GM12878 (cell line): ENCODE results near the gene KLRC2. TPM values are rescaled to one million over a fixed set of nuclear protein-coding genes. Genes with fewer than 3 reads are reported as not detected.

ENCODE experiments used
- ATAC-seq: fragments of 200-7000 bp; cut with Tn5 transposase; 3 replicates; pipeline ENCODE4 v1.9.1; 2020; ENCODE audit warnings: mild to moderate bottlenecking, moderate library complexity
- BruUV-seq: library from RNA; stranded (reverse); fragments of 400-500 nt; replicated peaks from 2 replicates; lab custom pipeline; 2021; lab: Mats Ljungman, UMichigan
- CTCF ChIA-PET: fragments of 300-600 bp; sonication (Branson Sonifier 250); formaldehyde crosslinking; extraction: SDS; loops from one replicate; lab custom pipeline; 2021; ENCODE audit warnings: inconsistent platforms; lab: Yijun Ruan, JAX
- POLR2A ChIA-PET: fragments of 350-600 bp; formaldehyde crosslinking; extraction: SDS; loops from one replicate; lab custom pipeline; 2021; ENCODE audit warnings: inconsistent platforms; lab: Charles Lee
- RAD21 ChIA-PET: fragments of 300-600 bp; sonication (Branson Sonifier 250); formaldehyde crosslinking; loops from one replicate; lab custom pipeline; 2023; ENCODE audit warnings: antibody characterized with exemption; ENCODE audit not compliant: unreplicated experiment; lab: Charles Lee
- SMC1A ChIA-PET: fragments of 300-600 bp; sonication (Branson Sonifier 250); formaldehyde crosslinking; loops from one replicate; lab custom pipeline; 2023; ENCODE audit not compliant: unreplicated experiment, uncharacterized antibody; lab: Charles Lee
- DNase-seq: peaks from one replicate; pipeline ENCODE4 v3.0.0-alpha.2; 2011; ENCODE audit warnings: low read depth, low spot score
- FAIRE-seq: peaks from 3 replicates; lab custom pipeline; 2011; peaks lifted over from hg19 to GRCh38; lab: Jason Lieb, UNC
- H2AFZ ChIP-seq: 2 replicates; pipeline ENCODE4 v1.6.0; 2011; ENCODE audit warnings: low read depth, low read length, control low read depth; ENCODE audit not compliant: control insufficient read depth
- H3K27ac ChIP-seq: 2 replicates; pipeline ENCODE4 v1.5.1; 2011; ENCODE audit warnings: control low read depth; ENCODE audit not compliant: control insufficient read depth, insufficient read depth
- H3K27me3 ChIP-seq, 2 experiments: replicated peaks in 1 of 2; 2 replicates each; pipeline versions ENCODE4 v1.6.0 to v1.6.1; 2011; ENCODE audit warnings: low read length in 1 of 2; ENCODE audit not compliant: control insufficient read depth in 2 of 2, insufficient read depth in 2 of 2
- H3K36me3 ChIP-seq, 2 experiments: 2 replicates each; pipeline ENCODE4 v1.5.1; 2011; ENCODE audit warnings: low read length in 1 of 2; ENCODE audit not compliant: control insufficient read depth in 2 of 2, insufficient read depth in 2 of 2
- H3K4me1 ChIP-seq: 2 replicates; pipeline ENCODE4 v1.6.1; 2011; ENCODE audit warnings: mild to moderate bottlenecking, low read length, moderate library complexity, mixed read lengths; ENCODE audit not compliant: control insufficient read depth, insufficient read depth
- H3K4me2 ChIP-seq: 2 replicates; pipeline ENCODE4 v1.6.0; 2011; ENCODE audit warnings: control low read depth; ENCODE audit not compliant: control insufficient read depth, insufficient read depth
- H3K4me3 ChIP-seq: fragments of 200-600 bp; sonication (generic); 2 replicates; pipeline ENCODE4 v1.5.1; 2016
- H3K79me2 ChIP-seq: 2 replicates; pipeline ENCODE4 v1.6.0; 2011; ENCODE audit warnings: low read length; ENCODE audit not compliant: control insufficient read depth, insufficient read depth
- H3K9ac ChIP-seq: 2 replicates; pipeline ENCODE4 v1.8.0; 2011; ENCODE audit warnings: low read length, control low read depth, mixed read lengths; ENCODE audit not compliant: control insufficient read depth, insufficient read depth
- H3K9me3 ChIP-seq: replicated peaks from 3 replicates; pipeline ENCODE4 v1.5.1; 2011; ENCODE audit warnings: mild to moderate bottlenecking, low read length; ENCODE audit not compliant: control insufficient read depth, insufficient read depth
- H4K20me1 ChIP-seq: 2 replicates; pipeline ENCODE4 v1.6.0; 2011; ENCODE audit not compliant: control insufficient read depth, insufficient read depth
- BCL11A ChIP-seq: IDR thresholded peaks from 2 replicates; pipeline ENCODE4 v1.6.1; 2011; ENCODE audit warnings: low read depth, low read length
- BRCA1 ChIP-seq: IDR thresholded peaks from 2 replicates; pipeline ENCODE4 v1.6.1; 2011; ENCODE audit warnings: low read depth, low read length, improper control_type of control experiment
- CBX3 ChIP-seq: fragments of 200-600 bp; sonication (generic); IDR thresholded peaks from 2 replicates; pipeline ENCODE4 v1.6.1; 2016; ENCODE audit warnings: low read depth, borderline replicate concordance
- CEBPB ChIP-seq, 2 experiments: fragments of 150-350 bp in 1 of 2; IDR thresholded peaks; 2 replicates each; pipeline ENCODE4 v1.6.1; 2012 to 2014; ENCODE audit warnings: low read depth in 2 of 2, low read length in 2 of 2, borderline replicate concordance in 1 of 2, inconsistent platforms in 1 of 2
- CHD1 ChIP-seq: IDR thresholded peaks from 2 replicates; pipeline ENCODE4 v1.6.1; 2012; ENCODE audit warnings: low read depth, low read length, improper control_type of control experiment
- E2F4 ChIP-seq: IDR thresholded peaks from 2 replicates; pipeline ENCODE4 v1.6.1; 2012; ENCODE audit warnings: low read depth, low read length, improper control_type of control experiment
- E4F1 ChIP-seq: fragments of 450-650 bp; IDR thresholded peaks from 2 replicates; pipeline ENCODE4 v1.6.1; 2018; ENCODE audit warnings: borderline replicate concordance, mild to moderate bottlenecking; ENCODE audit not compliant: partially characterized antibody
- FOXM1 ChIP-seq: IDR thresholded peaks from 2 replicates; pipeline ENCODE4 v1.6.1; 2012; ENCODE audit warnings: low read depth, mild to moderate bottlenecking, inconsistent platforms, low read length, moderate library complexity
- IKZF2 ChIP-seq, 2 experiments: fragments of 450-650 bp; IDR thresholded peaks; 2 replicates each; pipeline ENCODE4 v1.6.1; 2017; ENCODE audit warnings: mild to moderate bottlenecking in 2 of 2, moderate library complexity in 2 of 2
- MYB ChIP-seq: fragments of 150-350 bp; IDR thresholded peaks from 2 replicates; pipeline ENCODE4 v1.6.1; 2014; ENCODE audit warnings: mild to moderate bottlenecking, low read depth, low read length, borderline replicate concordance
- NBN ChIP-seq: fragments of 450-650 bp; IDR thresholded peaks from 2 replicates; pipeline ENCODE4 v1.6.1; 2016
- POLR2A ChIP-seq: IDR thresholded peaks from 2 replicates; pipeline ENCODE4 v1.6.1; 2011; ENCODE audit warnings: low read depth, mild to moderate bottlenecking, low read length
- RB1 ChIP-seq: fragments of 450-650 bp; formaldehyde crosslinking; IDR thresholded peaks from 2 replicates; pipeline ENCODE4 v1.6.1; 2017; ENCODE audit warnings: mild to moderate bottlenecking, borderline replicate concordance
- WRNIP1 ChIP-seq: IDR thresholded peaks from 2 replicates; pipeline ENCODE4 v1.6.1; 2011; ENCODE audit warnings: low read depth, low read length, improper control_type of control experiment, borderline replicate concordance
- ZBED1 ChIP-seq: IDR thresholded peaks from 2 replicates; pipeline ENCODE4 v1.6.1; 2016; ENCODE audit warnings: borderline replicate concordance
- ZNF217 ChIP-seq: fragments of 450-650 bp; IDR thresholded peaks from 2 replicates; pipeline ENCODE4 v1.6.1; 2017; ENCODE audit warnings: antibody characterized with exemption, mild to moderate bottlenecking
- in situ Hi-C: fragments of 300-500 bp; cut with MboI; formaldehyde crosslinking; loops from 9 replicates; pipeline ENCODE4 v1.14.3; 2018; ENCODE audit warnings: mixed read lengths
- intact Hi-C: fragments of 100-400 bp; cut with micrococcal nuclease; formaldehyde crosslinking; loops from one replicate; pipeline ENCODE4 v1.14.2; 2022; ENCODE audit not compliant: unreplicated experiment
- polyA plus RNA-seq, 11 experiments: library from polyadenylated mRNA; depleted of rRNA in 4 of 11; unstranded in 6 of 11; stranded (reverse) in 5 of 11; fragments of >200 nt; fragmentation: Nextera tagmentation in 4 of 11; fragmentation: Illumina TruSeq in 1 of 11; extraction: Ambion mirVana in 4 of 11; extraction: Trizol in 1 of 11; gene quantifications; 1 replicate in 1 of 11; 2 replicates in 10 of 11; pipeline versions ENCODE4 v1.2.1 to v1.2.3, GENCODE V29; 2011 to 2016; ENCODE audit warnings: inconsistent platforms in 2 of 11, missing spikeins in 2 of 11, low read depth in 1 of 11
- total RNA-seq, 4 experiments: library from RNA; depleted of rRNA in 3 of 4; stranded (reverse); fragments of >200 nt in 3 of 4; fragmentation: Illumina TruSeq in 1 of 4; extraction: Trizol in 1 of 4; gene quantifications; 2 replicates each; pipeline versions ENCODE4 v1.2.1 to v1.2.3, GENCODE V29; 2013 to 2021

Gene KLRC2
- total and polyA plus RNA-seq, 10 of the 15 experiments (the other 5 are each of a cell fraction or from before 2014, with no cell fraction given): 0.15 to 0.40 (median 0.20) TPM; not detected in 5

- Histone ChIP-seq H3K27me3 (no peaks in the 10 kb centered on the region), H3K4me1 (no peaks in the 10 kb centered on the region), H3K36me3 (no peaks in the 10 kb centered on the region), H4K20me1 (no peaks in the 10 kb centered on the region), H3K27ac (no peak overlapping the region), H3K4me3 (no peak overlapping the region), H3K9me3 (no peaks in the 10 kb centered on the region; the same call in 2 of the 3 replicates), H3K79me2 (no peaks in the 10 kb centered on the region), H3K9ac (no peak overlapping the region), H3K4me2 (no peak overlapping the region), H2AFZ (no peak overlapping the region)
- RAD21 ChIA-PET: interaction anchor here (1.0 kb wide), 1 partner anchor 72 kb away, joined by 7 read pairs; no protein-coding TSS in a partner anchor
- no peak for TF ChIP-seq RB1
- no peak for TF ChIP-seq POLR2A
- no peak for TF ChIP-seq CBX3
- no peak for TF ChIP-seq E2F4
- no peak for TF ChIP-seq CHD1
- no peak for TF ChIP-seq FOXM1
- TF ChIP-seq NBN: no peak
- TF ChIP-seq IKZF2 (IDR thresholded peaks at IDR 0.05): no peak
- no peak for TF ChIP-seq BRCA1
- ATAC-seq (no peak), FAIRE-seq (no peak), DNase-seq (no peak)
- SMC1A ChIA-PET: no interaction called here
- in situ Hi-C loops (no loop called here), intact Hi-C loops (no loop called here)
- CTCF ChIA-PET: no interaction called here
- POLR2A ChIA-PET: no interaction called here
- no TSS peak for BruUV-seq
Measured at GRCh38 chr12:10404798-10405197, 31.0 kb downstream of the KLRC2 start.

- Histone ChIP-seq H3K9me3 (no peaks in the 10 kb centered on the region; the same call in 2 of the 3 replicates), H3K27me3 (no peaks in the 10 kb centered on the region), H2AFZ (no peak overlapping the region), H3K4me3 (no peak overlapping the region), H3K79me2 (no peaks in the 10 kb centered on the region), H3K4me1 (peaks cover under 1% of the 10 kb centered on the region; the same call in 1 of the 2 replicates), H3K4me2 (no peak overlapping the region), H3K36me3 (no peaks in the 10 kb centered on the region), H4K20me1 (no peaks in the 10 kb centered on the region), H3K27ac (no peak overlapping the region), H3K9ac (no peak overlapping the region)
- no TSS peak for BruUV-seq
- TF ChIP-seq BCL11A (no peak), WRNIP1 (no peak), IKZF2 (IDR thresholded peaks at IDR 0.05) (no peak), CEBPB (IDR thresholded peaks at IDR 0.05; ENCODE audit: borderline replicate concordance in 1 of 2, low read depth in 2 of 2, low read length in 2 of 2) (no peak), MYB (no peak), ZBED1 (no peak), E4F1 (no peak), ZNF217 (no peak)
- ChIA-PET POLR2A (interaction anchor here (1.1 kb wide), 1 partner anchor 10 kb away, joined by 3 read pairs; no protein-coding TSS in a partner anchor), CTCF (interaction anchor here (1.3 to 1.8 kb wide), 2 partner anchors 10 to 16 kb away, joined by 3 to 8 read pairs; no protein-coding TSS in a partner anchor), SMC1A (interaction anchor here (1.5 kb wide), 1 partner anchor 8 kb away, joined by 4 read pairs; no protein-coding TSS in a partner anchor), RAD21 (interaction anchor here (1.2 kb wide), 2 partner anchors 8 to 36 kb away, joined by 3 to 4 read pairs; no protein-coding TSS in a partner anchor)
- intact Hi-C loops: no loop called here
- FAIRE-seq (no peak), ATAC-seq (no peak), DNase-seq (no peak)
- in situ Hi-C loops: no loop called here
Measured at GRCh38 chr12:10400829-10401228, 35.0 kb downstream of the KLRC2 start.
